GM18951 (cell line): Measurements from ENCODE around the gene TSPAN18.

Source experiments
- POLR2A ChIP-seq: IDR thresholded peaks from 4 replicates; pipeline ENCODE4 v1.6.1; 2011; ENCODE audit warnings: mild to moderate bottlenecking; ENCODE audit not compliant: insufficient read length, insufficient read depth; ENCODE audit errors: extremely low read depth
- in situ Hi-C: fragments of 300-500 bp; cut with MboI; formaldehyde crosslinking; loops from one replicate; pipeline ENCODE4 v1.12.0; 2022; ENCODE audit warnings: low sequenced_read_pairs, mixed read lengths, inconsistent platforms; ENCODE audit not compliant: unreplicated experiment

The TSPAN18 gene

DNA sequence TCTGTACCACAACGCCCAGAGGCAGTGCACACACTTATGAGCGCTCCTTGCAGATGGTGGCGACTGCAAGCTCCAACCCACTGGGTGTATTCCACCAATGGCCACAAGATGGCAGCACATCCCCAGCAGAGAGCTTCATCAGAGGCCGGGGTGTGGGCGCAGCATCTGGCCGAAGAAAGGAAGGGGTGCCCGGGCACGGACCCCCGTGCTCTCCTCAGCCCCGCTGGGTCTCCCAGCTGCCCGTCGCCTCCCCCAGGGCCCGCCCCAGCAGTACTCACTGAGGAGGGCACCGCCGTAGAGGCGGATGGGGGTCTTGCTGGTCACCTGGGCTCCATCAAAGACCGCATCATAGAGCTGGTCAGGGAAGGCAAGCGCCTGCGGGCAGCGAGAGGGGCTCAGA, 209.8 kb downstream of the TSPAN18 start:
- in situ Hi-C loops: loop anchor here (25.0 kb wide), 1 partner anchor 401 kb away; no protein-coding TSS in a partner anchor
- no peak for TF ChIP-seq POLR2A

DNA sequence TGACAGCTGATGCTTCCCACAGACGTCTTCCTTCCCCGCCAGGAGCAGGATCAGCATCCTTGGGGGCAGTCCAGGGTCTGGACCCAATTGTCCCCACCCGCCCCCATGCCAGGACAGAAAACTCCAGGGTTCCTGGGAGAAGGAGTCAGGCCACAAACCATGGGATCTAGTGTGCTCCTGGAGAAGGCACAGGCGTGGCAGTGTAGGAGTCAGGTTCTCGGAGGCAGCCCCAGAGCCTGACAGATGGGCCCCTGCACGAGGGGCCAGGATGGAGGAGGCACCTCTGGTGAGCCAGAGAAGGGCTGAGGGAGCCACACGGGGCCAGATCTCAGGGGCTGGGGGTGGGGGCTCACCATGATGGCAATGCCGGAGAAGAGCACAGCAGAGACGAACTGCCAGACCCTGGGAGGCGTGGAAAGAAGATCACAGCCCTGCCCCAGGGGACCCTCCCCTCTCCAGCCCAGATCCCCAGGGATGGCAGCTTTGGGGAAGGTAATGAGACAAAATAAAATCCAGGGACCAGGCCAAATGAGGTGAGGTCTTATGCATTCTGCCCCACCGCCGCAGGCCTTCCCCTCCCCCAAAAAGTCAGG, 210.3 kb downstream of the TSPAN18 start:
- no peak for TF ChIP-seq POLR2A
- in situ Hi-C loops: loop anchor here (25.0 kb wide), 1 partner anchor 400 kb away; no protein-coding TSS in a partner anchor

DNA sequence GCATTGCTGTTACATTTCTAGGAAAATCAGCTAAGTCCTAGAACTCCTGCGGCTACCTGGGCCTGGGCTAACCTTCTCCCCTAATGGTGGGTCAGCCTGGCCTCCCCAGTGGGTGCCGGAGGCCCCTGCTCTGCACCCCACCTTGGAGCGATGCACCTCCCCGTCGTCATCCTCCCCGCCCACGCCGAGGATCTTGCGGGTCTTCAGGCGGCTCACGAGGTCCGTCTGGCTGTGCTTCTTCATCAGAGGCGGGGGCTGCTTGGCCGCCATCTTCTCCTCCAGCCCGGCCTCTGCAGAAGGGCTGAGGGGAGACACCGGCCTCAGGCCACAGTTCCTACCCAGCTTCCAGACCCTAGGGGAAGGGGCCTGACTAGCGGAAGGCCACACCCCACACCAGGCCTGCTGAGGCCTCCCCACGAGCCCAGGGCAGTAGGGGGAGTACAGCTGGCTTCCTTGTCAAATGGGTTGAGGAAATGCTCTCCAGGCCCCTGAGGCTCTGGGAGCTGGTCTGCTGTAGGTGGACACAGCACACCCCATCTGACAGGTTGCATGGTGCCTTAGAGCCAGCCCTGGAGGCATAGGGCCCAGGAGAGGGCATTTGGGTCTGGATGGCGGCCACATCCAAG, 211.4 kb downstream of the TSPAN18 start:
- no peak for TF ChIP-seq POLR2A
- in situ Hi-C loops: loop anchor here (25.0 kb wide), 1 partner anchor 399 kb away; no protein-coding TSS in a partner anchor

DNA sequence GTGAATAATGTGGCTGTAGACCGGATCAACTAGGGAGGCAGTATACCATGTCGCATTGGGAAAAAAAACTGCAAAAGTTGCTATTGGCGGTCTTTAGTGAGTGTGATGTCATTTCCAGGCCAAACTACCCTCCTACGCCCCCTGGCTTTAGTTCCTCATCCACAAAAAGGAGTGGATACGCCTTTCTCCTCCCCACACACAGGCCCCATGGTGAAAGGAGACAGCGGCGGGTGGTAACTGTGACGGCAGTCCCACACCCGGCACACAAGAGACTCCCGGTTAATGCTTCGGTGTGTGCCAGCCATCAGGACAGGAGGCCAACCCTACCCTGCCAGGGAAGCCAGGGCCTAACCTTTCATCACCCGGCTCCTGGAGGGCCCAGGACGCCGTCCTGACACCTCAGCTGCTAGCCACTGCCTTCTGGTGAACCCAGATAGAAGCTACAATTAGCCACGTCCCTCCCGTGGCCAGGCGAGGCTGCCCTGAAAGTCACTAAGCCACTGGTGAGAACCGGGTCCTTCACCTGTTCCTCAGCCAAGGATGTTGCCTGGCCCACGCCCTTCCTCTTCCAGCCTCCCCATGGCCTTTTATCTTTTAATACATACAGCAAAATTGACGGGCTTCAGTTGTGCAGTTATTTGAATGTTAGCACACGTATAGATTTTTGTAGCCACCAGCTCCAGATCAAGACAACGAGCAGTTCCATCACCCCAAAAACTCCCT, 213.1 kb downstream of the TSPAN18 start:
- TF ChIP-seq POLR2A: no peak
- in situ Hi-C loops: loop anchor here (5.0 to 25.0 kb wide), 2 partner anchors 167 to 397 kb away; no protein-coding TSS in a partner anchor

DNA sequence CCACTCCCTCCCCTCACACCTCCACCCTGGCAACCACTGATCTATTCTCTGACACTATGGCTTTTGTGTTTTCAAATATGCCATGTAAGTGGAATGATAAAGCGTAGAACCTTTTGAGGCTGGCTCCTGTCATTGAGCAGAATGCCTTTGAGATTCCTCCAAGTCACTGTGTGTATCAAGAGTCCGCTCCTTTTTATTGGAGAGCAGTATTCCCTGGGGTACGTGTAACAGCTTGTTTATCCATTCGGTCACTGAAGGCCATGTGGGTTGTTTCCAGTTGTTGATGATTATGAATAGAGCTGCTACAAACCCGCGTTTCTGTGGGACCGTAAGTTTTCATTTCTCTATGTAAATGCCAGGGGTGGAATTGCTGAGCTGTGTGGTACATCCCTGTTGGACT, 213.6 kb downstream of the TSPAN18 start:
- no peak for TF ChIP-seq POLR2A
- in situ Hi-C loops: loop anchor here (5.0 to 25.0 kb wide), 2 partner anchors 167 to 397 kb away; no protein-coding TSS in a partner anchor

DNA sequence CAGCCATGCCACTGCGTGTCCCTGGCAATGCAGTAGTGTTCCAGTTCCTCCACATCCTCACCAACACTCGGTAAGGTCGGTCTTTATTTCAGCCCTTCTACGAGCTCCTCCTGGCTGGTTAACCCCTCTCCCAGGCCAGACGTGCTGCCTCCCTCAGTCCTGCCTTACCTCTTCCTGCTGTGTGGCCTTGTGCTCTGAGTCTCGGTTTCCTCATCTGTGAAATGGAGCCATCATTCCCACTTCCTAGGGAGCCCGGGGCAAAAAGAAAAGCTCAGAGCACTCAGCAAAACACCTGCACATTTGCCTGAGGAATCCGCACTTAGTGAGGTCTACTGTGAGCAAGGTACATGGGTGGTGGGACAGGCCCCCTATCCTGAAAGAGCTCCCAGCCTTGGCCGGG, 214.1 kb downstream of the TSPAN18 start:
- in situ Hi-C loops: loop anchor here (5.0 to 25.0 kb wide), 2 partner anchors 166 to 396 kb away; no protein-coding TSS in a partner anchor
- TF ChIP-seq POLR2A: no peak

DNA sequence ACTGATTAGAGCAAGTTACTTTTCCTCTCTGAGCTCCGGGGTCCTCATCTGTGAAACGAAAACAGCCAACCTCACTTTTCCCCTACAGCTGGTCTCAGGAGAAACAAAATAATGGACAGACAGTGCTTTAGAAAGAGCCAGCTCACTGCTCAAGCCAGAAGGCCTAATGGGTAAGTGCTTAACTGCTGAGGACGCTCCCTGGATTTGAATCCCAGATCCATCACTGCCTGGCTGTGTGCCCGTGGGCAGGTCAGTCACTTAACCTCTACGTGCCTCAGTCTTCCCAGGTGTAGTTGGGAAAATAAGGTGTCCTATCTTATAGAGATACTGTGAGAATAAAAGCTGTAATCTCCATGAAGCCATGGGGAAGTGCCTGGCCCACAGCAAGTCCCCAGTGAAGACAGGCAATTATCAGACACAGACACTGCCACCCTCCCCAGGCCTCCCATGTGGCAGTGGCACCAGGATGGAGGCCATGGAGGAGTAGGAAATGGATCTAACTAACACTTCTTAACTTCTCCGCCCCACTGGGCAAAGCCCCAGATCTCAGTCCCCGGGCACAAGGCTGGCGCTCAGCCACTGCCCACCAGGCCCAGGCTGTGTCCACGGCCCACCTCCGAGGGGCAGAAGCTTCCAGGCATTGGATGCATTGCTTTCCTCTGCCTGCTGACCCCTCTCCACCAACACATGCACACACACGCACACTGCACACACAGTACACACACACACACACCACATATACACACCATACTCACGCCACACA, 214.7 kb downstream of the TSPAN18 start:
- TF ChIP-seq POLR2A: no peak
- in situ Hi-C loops: loop anchor here (5.0 to 25.0 kb wide), 2 partner anchors 166 to 396 kb away; no protein-coding TSS in a partner anchor

DNA sequence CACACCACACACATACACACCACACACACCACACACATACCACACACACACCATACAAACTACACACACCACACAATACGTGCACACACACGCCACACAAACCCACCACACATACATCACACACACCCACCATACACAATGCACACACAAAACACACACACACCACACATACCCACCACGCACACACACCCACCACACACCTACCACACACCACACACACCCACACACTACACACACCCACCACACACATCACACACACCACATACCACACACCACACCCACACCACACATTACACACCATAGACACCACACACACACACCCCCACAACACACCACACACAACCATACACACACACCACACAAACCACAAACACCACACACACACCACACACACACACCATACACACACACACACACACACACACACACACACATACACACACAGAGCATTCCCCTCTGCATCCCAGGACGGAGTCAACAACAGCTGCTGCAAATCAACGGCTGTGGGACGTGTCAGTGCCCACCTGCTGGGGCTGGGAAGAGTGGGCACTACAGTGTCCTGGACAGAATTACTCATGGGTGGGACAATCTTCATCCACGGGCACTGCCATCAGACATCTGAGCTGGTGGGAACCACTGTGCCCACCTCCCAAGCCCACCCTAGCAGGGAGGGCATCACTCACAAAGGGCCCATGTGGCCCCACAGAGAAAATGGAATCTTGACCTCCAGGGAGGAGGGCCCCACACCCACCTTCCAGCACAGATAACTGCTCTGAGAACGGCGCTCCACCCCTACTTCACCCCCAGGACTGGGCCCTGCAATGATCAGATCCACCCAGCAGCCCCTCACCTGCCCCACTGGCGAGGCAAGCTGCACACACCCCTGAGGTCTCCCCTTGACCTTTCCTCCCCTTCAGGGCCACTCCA, 215.5 kb downstream of the TSPAN18 start:
- in situ Hi-C loops: loop anchor here (5.0 to 25.0 kb wide), 2 partner anchors 165 to 395 kb away; no protein-coding TSS in a partner anchor
- no peak for TF ChIP-seq POLR2A

DNA sequence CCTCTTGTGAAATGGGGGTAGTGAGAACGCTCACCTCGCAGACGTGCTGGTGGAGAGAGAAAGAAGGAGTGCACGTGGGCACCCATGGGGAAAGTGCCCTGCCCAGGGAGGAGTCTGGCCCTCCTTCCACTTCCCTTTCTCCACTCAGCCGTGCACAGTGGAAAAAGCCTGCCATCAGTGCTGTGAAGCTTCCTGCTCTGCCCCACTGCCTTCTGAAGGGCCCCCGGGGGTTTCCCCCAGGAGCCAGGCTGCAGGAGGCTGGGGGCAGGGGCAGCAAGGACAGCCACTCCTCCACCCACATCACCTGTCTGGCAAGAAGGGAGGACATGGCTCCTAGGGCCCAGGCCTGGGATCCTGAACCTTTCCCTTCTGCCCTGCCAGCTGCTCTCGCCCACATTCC, 216.4 kb downstream of the TSPAN18 start:
- in situ Hi-C loops: loop anchor here (5.0 to 25.0 kb wide), 2 partner anchors 164 to 394 kb away; no protein-coding TSS in a partner anchor
- no peak for TF ChIP-seq POLR2A

DNA sequence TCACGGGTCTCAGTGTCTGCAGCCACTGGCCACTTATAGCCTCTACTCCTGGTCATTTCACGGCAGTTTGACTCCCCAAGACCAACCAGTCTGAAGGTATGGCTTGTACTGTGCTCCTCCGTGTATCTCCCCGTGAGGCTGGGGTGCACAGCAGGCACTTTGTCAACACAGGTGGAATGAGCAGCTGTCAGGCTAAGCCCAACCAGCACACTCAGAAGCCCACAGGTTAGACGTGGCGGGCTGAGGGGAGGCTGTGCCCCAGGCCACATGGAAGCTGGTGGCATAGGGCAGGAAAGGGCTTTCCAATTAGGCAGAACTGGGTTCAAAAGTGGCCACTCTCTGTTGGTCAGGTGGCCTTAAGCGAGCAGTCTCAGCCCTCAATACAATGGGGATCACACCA, 216.9 kb downstream of the TSPAN18 start:
- no peak for TF ChIP-seq POLR2A
- in situ Hi-C loops: loop anchor here (5.0 to 25.0 kb wide), 2 partner anchors 164 to 394 kb away; no protein-coding TSS in a partner anchor

DNA sequence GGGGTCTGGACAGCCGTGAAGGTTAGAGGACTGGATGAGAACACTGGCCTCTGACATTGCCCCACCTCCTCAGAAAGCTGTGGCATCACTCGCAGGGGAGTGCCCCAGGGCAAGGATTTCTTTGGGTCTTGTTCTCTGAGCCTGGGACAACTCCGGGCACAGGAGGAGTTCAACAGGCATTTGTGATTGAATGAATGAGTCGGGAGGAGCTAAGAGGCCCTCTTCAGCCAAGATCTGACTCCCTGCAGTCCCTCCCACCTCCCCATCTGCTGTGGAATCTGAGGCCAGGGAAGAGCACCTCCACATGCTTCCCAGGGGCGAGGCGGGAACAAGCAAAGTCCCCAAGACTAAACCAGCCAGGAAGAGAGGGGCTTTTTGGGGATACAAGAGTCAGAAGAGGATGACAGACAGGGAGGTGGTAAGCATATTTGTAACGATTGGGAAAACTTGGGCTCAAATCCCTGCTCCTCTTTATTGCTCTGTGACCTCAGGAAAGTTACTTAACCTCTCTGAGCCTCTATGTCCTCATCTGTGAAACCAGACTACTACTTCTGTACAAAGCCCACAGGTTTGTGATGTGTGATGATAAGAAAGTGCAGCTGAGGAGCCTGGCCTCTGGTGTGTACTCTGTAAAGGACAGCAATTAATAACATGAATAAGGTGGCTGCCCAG, 217.6 kb downstream of the TSPAN18 start:
- in situ Hi-C loops: loop anchor here (5.0 to 25.0 kb wide), 2 partner anchors 163 to 393 kb away; no protein-coding TSS in a partner anchor

DNA sequence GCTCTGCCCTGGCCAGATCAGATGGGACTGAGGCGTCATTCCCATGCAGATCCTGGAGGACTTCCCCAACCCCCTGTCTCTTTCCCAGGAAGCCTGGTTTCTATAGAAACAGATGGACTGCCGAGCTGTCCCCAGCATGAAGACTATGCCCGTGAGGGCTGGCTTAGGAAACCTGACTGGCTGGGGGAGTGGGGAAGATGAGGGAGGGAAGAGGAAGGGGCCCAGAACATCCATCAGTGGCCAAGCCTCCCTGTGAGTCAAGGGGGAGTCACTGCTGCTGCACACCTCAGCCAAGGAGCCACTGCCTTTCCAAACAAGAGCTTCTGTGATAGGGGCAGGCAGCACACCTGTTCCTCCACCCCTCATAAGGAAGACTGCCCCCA, 218.1 kb downstream of the TSPAN18 start:
- in situ Hi-C loops: loop anchor here (5.0 to 25.0 kb wide), 2 partner anchors 162 to 392 kb away; no protein-coding TSS in a partner anchor
- TF ChIP-seq POLR2A: no peak

More for the DNA sequence above, 217.6 kb downstream of the TSPAN18 start:
- TF ChIP-seq POLR2A: no peak
